GM19467 (cell line): ENCODE data around the gene DLX6.

Source experiments
- ATAC-seq: cut with Tn5 transposase; IDR thresholded peaks from one replicate; pipeline ENCODE4 v1.9.1; 2021; ENCODE audit warnings: mild to moderate bottlenecking, moderate library complexity; ENCODE audit not compliant: unreplicated experiment

The DLX6 gene

GRCh38 chr7:97009753-97010732, 4.7 kb downstream of the DLX6 start:
- no peak for ATAC-seq

GRCh38 chr7:97011104-97011503, 5.8 kb downstream of the DLX6 start:
- ATAC-seq: no peak

- ATAC-seq: no peak
Measured at GRCh38 chr7:97011536-97012364, 6.4 kb downstream of the DLX6 start.

- no peak for ATAC-seq
Measured at GRCh38 chr7:97012365-97013133, 7.2 kb downstream of the DLX6 start.

GRCh38 chr7:97013134-97013844, 7.9 kb downstream of the DLX6 start:
- no peak for ATAC-seq

- no peak for ATAC-seq
Measured at GRCh38 chr7:97013845-97014134, 8.4 kb downstream of the DLX6 start.

- ATAC-seq: no peak
Measured at GRCh38 chr7:97014145-97014750, 8.9 kb downstream of the DLX6 start.

GRCh38 chr7:97015279-97015678, 9.9 kb downstream of the DLX6 start:
- ATAC-seq: no peak

- no peak for ATAC-seq
Measured at GRCh38 chr7:97015756-97016380, 10.5 kb downstream of the DLX6 start.

- no peak for ATAC-seq
Measured at GRCh38 chr7:97016381-97017191, 11.2 kb downstream of the DLX6 start.

- ATAC-seq: no peak
Measured at GRCh38 chr7:97017192-97018125, 12.1 kb downstream of the DLX6 start.

GRCh38 chr7:97018126-97018601, 12.8 kb downstream of the DLX6 start:
- ATAC-seq: no peak

GRCh38 chr7:97018791-97019531, 13.6 kb downstream of the DLX6 start:
- no peak for ATAC-seq

- no peak for ATAC-seq
Measured at GRCh38 chr7:97019710-97020225, 14.4 kb downstream of the DLX6 start.

GRCh38 chr7:97020601-97020995, 15.2 kb downstream of the DLX6 start:
- no peak for ATAC-seq

- no peak for ATAC-seq
Measured at GRCh38 chr7:97020996-97021746, 15.8 kb downstream of the DLX6 start.
